ENCODE measurements around the gene TTLL10.
"Not testable (repeated sequence)": the region's sequence is repeated elsewhere in the genome, so short reads cannot be mapped to it uniquely, and the experiment has no call there.

TTLL10 gene

DNA sequence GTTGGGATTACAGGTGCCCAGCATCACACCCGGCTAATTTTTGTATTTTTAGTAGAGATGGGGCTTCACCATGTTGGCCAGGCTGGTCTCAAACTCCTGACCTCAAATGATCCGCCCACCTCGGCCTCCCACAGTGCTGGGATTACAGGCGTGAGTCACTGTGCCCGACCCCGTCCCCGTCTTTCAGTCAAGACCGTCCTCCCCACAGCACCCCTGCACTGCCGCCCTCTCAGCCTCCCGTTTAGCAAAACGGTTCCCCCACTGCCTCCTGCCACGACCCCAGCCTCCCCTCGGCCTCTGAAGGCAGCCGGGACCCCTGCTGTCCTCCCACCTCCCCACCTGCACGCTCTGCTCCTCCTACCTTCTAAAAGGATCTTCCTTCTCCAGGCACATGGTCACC, 31.3 kb upstream of the TTLL10 start:
- DNase-seq, result not testable (repeated sequence)

GRCh38 chr1:1142844-1143243, 30.8 kb upstream of the TTLL10 start:
- no peak for DNase-seq

- DNase-seq, result no peak
Measured at GRCh38 chr1:1143636-1144035, 30.0 kb upstream of the TTLL10 start.

GRCh38 chr1:1144122-1144842, 29.4 kb upstream of the TTLL10 start:
- DNase-seq, result no peak

- no peak for DNase-seq
Measured at GRCh38 chr1:1144843-1145546, 28.7 kb upstream of the TTLL10 start.

- no peak for DNase-seq
Measured at GRCh38 chr1:1145547-1145914, 28.1 kb upstream of the TTLL10 start.

DNA sequence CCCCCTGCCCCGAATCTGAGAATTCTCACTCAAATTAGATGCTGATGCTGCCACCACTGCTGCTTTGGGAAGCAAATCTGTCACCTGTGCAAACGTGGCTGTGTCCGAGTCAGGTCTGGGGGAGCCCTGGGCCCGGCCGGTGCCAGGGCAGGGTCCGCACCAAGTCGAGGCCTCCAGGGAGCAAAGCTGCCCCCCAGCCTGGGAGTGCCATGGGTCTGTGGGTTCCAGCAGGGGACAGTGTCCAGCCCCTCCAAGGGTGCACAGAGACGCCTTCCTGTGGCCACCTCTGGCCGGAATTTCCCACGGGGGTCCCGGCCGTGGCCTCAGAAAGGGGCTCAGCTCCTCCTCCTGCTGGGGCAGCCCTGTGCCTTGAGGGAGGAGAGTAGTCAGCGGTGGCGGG, 27.7 kb upstream of the TTLL10 start:
- DNase-seq, result no peak

DNA sequence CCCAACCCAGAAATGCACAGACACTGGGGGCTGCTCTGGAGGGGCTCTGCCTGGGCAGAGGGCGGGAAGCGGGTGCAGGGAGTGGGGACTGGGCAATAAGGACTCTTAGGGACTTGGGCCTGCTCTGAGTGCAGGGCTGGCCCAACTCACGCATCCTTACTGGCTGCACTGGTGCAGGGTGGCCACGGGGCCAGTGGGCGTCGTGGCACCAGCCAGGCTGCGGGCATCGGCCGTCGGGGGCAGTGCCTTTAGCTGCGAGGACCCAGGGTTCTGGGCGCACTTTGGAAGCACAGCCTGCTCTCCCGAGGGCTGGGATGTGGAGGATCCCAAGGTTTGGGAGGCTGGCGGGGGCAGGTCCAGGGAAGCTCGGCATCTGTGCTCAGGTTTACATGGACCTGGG, 27.1 kb upstream of the TTLL10 start:
- no peak for DNase-seq

- DNase-seq, result no peak
Measured at GRCh38 chr1:1148061-1148460, 25.6 kb upstream of the TTLL10 start.

DNA sequence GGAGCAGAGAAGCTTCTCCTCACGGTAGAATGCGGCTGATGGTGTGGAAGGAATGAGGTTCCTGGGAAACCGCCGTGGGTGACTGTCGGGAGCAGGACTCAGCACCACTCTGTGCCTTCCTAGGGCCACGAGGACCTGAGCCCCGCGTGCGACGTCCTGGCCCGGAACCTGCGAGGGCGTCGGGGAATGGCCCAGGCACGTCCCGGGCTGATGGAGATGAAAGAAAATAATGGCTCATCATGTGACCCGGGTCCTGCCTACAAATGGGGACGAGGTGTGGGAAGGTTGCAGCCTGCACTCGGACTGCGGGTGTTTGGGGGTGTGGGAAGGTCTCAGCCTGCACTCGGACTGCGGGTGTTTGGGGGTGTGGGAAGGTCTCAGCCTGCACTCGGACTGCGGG, 25.1 kb upstream of the TTLL10 start:
- no peak for DNase-seq

DNA sequence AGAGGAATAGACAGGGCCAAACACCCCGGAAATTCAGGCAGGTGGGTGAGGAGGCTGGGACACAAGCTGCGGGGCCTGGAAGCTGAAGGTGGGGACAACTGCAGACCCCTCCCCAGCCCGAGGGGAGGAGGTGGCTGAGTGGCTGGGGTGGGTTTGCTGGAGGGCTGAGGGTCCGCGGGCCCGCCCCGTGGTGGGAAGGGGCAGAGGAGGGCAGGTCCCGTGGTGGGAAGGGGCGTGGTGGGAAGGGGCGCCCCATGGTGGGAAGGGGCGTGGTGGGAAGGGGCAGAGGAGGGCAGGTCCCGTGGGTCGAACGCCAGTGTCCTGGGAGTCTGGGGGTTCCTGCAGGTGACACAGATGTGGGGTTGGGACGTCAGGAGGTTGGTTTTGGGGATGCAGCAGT, 24.3 kb upstream of the TTLL10 start:
- no peak for DNase-seq

DNA sequence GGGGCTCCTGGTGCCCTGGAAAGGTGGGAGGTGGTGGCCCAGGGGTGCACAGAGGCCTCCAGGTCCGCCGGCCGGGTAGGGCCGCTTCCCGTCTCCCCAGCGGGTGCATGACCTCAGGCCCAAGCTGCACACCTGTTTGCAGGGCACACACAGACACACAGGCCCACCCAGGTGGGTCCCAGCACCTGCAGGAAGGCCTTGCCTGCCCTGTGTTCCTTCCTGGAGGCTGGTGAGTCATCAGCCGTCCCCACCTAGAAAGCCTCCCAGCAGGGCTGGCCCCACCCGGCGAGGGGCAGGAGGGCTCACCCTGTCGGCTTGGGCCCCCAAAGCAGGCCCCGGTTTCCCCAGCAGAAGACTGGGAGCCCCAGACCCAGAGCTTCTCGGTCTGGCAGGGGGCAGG, 23.6 kb upstream of the TTLL10 start:
- no peak for DNase-seq

GRCh38 chr1:1151306-1151705, 22.4 kb upstream of the TTLL10 start:
- no peak for DNase-seq

DNA sequence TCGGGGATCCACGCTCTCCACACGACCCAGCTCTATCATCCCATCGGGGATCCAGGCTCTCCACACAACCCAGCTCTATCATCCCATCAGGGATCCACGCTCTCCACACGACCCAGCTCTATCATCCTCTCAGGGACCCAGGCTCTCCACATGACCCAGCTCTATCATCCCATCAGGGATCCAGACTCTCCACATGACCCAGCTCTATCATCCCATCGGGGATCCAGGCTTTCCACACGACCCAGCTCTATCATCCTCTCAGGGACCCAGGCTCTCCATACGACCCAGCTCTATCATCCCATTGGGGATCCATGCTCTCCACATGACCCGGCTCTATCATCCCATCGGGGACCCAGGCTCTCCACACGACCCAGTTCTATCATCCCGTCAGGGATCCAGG, 21.2 kb upstream of the TTLL10 start:
- not testable (repeated sequence) for DNase-seq

DNA sequence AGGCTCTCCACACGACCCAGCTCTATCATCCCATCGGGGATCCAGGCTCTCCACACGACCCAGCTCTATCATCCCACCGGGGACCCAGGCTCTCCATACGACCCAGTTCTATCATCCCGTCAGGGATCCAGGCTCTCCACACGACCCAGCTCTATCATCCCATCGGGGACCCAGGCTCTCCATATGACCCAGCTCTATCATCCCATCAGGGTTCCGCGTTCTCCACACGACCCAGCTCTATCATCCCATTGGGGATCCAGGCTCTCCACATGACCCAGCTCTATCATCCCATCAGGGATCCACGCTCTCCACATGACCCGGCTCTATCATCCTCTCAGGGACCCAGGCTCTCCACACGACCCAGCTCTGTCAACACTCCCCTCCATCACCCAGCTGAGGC, 20.5 kb upstream of the TTLL10 start:
- DNase-seq, result not testable (repeated sequence)

DNA sequence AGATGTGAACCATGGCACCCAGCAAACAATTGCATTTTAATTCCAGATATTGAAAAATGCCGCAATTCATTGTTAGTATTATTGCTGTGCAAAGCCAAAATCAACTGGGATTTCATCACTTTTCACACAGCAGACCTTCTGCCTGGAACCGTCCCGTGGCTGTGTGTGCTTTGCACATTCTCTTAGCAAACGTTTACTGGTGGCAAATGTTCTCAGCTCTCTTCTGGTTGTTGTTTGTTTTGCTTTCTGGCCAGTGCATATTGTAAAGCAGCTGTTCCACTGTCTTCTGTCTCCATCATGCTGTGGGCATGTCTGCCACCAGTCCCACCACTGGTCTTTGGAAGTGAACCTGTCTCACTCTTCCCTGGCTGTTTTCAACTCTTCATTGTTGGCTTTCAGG, 19.8 kb upstream of the TTLL10 start:
- DNase-seq, result no peak

DNA sequence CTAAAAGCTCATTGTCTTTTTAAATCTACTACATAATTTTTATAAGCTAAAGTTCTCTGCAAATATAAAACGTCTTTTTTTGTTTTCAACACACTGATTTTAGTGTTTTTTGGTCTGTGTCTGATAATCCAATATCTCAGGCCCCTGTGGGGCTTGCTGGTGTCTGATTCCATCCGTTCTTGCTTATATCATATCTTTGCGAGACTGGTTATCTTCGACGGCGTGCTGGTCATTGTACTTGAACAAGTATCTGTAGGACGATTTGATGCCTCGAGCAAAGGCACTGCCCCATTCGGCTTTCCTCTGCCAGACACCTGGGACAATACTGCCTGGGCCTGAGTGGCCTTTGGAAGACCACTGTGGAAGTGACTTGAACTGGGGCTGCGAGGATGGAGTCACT, 18.4 kb upstream of the TTLL10 start:
- DNase-seq, result no peak

DNA sequence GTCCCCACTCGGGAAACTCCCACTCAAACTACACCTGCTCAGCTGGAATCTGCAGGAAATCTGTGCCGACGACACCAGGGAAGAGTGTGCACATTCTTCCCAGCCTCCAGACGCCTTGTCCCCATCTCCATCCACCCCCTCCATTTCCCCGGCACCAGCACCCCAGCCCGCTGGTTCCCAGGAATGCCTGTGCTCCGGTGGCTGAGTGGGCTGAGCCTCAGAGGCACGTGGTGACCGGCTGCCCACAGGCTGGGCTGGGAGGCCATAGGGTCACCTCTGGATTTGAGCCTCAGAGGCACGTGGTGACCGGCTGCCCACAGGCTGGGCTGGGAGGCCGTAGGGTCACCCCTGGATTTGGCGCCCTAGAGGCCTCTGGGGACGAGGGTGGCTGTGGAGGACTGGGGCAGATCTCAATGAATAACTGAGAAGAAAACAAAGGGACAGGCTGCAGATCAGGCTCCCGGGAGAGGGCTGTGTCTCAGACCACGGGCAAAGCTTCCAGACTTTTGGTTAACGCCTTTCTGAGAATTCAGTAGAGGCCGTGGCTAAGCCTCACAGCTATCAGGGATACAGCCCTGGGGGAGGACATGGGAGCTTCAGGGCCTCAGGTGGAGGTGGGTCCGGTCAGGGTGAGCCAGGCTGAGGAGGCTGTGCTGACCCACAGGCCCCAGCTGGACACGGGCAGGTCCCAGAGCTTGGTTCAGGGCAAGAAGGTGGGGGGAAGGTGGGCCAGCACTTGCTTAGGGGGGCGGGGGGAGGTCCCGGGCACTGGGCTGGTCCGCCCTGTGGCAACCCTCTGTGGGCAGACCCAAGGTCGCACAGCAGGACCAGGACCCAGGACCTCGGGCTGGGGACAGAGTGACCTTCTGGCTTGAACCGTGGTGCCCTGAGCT, 17.3 kb upstream of the TTLL10 start:
- no peak for DNase-seq

DNA sequence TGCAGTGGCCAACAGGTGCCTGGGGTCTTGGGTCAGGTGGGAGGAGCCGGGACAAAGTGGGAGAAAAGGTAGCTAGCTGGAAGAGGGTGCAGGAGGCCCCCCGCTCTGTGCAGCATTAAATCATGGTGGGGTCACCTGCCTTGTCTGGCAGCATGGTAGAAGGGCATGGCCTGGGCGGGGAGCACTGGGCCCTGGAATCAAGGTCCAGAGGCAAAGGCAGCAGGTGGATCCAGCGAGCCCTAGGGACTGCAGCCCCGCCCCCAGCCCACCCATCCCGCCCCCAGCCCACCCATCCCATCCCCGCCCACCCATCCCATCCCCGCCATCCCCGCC, 16.7 kb upstream of the TTLL10 start:
- DNase-seq, result no peak

DNA sequence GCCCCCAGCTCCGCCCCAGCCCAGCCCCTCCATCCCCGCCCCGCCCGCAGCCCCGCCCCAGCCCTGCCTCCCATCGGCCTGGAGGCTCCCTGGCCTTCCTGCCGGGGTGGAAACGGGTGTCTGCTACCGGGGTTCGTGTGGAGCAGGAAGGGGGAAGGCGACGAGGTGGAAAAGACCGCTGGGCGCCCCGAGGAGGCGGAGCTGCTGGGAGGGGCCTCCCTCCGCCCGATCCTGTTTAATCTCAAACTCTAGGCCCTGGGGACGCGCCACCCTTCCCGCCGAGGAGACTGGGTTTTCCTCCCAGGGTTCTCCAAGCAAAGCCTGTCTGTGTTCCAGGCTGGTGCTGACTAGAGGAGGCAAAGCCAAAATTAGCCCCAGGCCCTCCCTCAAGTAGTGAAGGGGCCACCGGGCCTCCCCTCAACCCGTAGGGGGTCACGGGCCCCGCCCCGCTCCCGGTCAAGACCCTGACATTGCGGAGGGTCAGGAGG, 16.2 kb upstream of the TTLL10 start:
- DNase-seq, result peak; percentile 58 to 62

DNA sequence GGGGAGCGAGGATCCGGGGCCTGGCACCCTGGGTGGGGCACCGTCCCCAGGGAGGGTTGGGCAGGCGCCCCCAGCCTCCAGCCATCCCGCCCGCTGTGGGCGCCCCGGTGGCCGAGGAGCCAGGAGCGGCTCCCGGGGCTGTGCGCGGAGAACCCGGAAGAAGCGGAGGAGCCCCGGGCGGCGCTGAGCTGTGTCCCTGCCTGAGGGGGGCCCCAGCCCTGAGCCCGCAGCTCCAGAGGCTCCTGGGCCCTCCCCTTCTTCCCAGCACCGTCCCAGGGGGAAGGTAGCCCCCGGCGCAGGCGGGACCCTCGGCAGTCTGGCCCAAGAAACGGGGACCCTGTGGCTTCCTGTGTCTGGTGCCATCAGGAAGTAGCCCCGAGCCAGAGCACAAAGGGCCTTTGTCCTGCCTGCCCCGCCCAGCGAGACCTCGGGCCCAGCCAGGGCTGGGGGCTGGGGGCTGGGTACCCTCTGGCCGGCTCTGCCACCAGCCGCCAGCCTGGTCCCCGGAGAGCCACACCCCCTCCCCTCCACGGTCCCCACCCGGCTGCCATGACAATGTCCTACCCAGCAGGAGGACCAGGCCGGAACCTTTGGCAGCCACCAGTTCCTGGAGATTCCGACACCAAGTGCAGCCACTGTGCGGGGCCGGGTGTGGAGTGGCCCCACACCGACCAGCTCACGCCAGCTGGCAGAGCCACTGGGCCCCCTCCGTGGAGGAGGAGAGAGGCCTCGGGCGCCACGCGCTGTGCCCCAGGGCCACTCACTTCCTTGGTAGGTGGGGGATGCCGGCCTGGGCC, 15.6 kb upstream of the TTLL10 start:
- peak; percentile 23 to 80 for DNase-seq

- no peak for DNase-seq
Measured at GRCh38 chr1:1160281-1160930, 13.3 kb upstream of the TTLL10 start.
